Esophagus mucosa (tissue), 1 donor: ENCODE data around the gene KBTBD8. TPM values are rescaled to one million over a fixed set of nuclear protein-coding genes. Genes with fewer than 3 reads are reported as not detected.

Source experiments
- ATAC-seq: fragments of 200-7000 bp; cut with Tn5 transposase; one replicate; pipeline ENCODE4 v1.9.1; 2020
- total RNA-seq: library from RNA; stranded (reverse); gene quantifications from one replicate; pipeline ENCODE4 v1.2.4, GENCODE V29; 2023
- donor health status: DM: yes; HTN: yes; CAD: no.

KBTBD8 gene
- total RNA-seq, 1 donor from 2014 or later, result 2.2 TPM

DNA sequence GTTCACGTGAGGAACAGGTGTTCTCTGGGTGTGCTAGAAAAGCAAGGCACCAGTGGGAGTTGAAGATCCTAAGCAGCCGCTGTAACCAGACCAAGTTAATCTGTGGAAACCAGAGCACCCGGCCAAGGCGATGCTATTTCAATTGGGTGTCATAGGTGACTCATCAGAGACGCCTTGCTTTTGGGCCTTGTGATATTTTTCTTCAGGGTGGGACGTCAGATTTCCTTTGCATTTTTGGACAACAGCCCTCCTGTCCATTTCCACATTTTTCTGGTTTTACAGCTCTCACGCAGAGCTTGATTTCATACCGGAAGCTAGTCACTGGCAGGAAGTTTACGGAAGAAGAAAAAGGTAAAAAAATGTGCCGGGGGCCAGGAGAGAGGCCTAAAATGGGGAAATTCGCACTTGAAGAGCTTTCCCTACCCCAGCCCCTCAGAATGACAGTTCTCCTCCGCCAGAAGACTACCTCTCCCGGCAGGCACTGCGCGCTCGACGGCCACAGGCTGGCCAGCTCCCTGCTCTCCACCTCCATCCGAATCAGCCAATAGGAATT is 471 bp upstream of the KBTBD8 start:
- ATAC-seq, result no peak

DNA sequence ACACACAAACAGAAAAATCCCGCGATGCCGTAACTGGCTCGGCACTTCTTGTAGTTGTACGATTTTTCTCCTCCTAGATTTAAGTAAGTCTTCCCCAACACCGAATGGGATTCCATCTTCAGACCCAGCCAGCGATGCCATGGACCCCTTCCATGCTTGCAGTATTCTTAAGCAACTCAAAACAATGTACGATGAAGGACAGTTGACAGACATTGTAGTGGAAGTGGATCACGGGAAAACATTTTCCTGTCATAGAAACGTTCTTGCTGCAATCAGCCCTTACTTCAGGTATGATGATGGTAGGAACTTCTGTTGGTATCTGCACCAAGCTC is 763 bp downstream of the KBTBD8 start:
- ATAC-seq, result no peak

DNA sequence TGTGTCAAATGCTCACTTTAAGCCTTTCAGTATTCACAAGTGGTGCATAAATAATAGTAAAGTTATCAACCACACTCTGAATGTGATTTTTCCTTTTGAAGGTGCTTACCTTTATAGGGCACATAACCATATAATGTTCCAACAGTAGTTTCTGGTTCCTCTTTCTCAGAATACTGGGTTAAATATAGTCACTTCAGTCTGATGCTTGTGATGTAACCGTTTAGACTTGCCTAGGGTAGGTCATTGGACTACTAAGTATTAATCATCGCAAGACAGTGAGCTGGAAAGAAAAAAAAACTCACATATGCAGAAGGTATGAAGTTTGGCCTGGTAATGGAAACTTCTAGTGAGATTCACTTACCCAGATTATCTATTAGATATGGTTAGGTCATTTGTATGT is 1.9 kb downstream of the KBTBD8 start:
- peak; percentile 46 for ATAC-seq

GRCh38 chr3:67001086-67001861 is 3.2 kb downstream of the KBTBD8 start:
- no peak for ATAC-seq

DNA sequence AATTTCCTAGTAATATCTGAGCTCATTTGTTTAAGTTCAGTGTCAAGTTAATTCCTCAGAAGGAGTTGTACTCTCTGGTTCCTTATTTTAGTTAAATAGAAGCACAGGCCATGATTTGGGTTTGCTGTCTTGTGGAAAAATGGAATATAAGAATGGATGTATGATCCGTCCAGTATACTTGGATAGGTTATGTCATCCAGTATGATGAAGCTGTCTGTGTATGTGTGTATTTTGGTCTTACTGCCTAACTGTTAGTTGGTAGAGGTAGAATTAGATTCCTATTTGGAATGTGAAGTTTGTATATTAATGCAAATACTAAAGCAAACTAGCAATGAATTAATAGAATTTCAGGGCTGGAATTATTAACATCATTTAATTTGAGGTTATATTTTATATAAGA is 7.9 kb downstream of the KBTBD8 start:
- no peak for ATAC-seq

DNA sequence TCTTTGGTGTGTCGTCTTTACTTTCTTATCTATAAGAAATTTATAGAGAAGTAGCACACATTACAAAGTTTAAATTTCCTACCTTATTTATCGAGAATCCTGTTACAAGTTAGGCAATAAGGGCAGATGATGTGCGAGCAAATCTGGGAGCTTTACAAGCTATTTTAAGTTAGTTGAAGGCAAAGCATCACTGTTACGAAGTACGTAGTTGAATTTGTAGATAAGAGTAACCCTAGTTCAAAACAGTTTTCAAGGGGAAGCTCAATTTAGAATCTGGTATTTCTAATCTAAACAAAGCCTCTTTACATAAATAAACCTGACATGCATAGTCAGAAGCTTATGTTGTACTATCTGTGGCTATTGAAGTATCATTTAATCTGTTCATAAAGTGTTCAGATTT is 8.4 kb downstream of the KBTBD8 start:
- no peak for ATAC-seq

- ATAC-seq, result no peak
Observed at GRCh38 chr3:67008388-67008787, 10.3 kb downstream of the KBTBD8 start.

DNA sequence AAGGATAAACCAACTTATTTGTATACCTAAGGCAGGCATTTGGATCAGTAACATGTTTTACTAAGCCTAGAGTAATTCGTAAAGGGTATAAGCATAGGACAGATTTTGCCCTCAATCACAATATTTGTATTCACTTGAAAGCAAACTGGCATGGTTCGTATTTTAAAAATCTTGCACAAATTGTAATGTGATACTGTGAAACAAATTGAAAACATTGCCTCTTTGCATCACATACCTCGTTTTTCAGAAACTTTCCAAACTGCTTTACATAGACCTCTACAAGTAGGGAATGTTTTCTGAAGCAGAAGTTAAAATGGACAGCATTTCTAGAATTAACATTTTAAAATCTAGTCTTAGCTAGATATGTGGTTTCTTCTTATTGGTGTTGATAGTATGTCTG is 11.6 kb downstream of the KBTBD8 start:
- ATAC-seq, result no peak

- ATAC-seq, result no peak
Observed at GRCh38 chr3:67011414-67012131, 13.5 kb downstream of the KBTBD8 start.

- no peak for ATAC-seq
Observed at GRCh38 chr3:67012564-67012963, 14.5 kb downstream of the KBTBD8 start.

DNA sequence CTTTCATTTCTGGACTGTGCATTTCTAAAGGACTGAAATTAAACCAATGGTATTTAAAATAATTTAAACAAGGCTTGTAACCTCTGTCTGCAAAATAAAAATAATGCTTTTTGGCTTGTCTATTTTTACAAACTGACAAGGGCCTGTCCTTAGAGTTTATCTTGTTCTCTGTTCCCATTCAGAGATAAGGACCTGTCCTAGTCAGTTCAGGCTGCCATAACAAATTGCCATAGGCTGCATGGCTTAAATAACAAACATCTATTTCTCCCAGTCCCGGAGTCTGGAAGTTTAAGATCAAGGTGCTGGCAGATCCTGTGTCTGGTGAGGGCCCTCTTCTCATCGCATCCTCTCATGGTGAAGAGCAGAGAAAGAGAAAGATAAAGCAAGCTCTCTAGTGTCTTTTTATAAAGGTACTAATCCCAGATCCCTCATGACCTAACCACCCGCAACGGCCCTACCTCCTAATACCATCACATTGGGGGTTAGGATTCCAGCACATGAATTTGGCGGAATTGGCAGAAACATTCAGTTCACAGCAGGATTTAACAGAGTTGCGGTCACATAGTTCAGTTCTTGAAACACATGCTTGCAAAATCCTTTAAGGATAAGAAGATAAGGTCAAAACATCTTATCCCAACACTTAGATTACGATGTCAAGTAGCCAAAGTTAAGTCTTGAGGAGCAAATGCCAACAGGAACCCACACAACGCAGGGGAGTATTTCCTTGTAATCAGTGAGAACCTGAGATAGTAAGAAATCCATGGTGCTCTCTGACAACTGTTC is 17.8 kb downstream of the KBTBD8 start:
- ATAC-seq, result no peak

GRCh38 chr3:67016522-67017080 is 18.5 kb downstream of the KBTBD8 start:
- no peak for ATAC-seq

- no peak for ATAC-seq
Observed at GRCh38 chr3:67017211-67017610, 19.1 kb downstream of the KBTBD8 start.

- ATAC-seq, result peak; percentile 26
Observed at GRCh38 chr3:67018105-67018788, 20.1 kb downstream of the KBTBD8 start.

DNA sequence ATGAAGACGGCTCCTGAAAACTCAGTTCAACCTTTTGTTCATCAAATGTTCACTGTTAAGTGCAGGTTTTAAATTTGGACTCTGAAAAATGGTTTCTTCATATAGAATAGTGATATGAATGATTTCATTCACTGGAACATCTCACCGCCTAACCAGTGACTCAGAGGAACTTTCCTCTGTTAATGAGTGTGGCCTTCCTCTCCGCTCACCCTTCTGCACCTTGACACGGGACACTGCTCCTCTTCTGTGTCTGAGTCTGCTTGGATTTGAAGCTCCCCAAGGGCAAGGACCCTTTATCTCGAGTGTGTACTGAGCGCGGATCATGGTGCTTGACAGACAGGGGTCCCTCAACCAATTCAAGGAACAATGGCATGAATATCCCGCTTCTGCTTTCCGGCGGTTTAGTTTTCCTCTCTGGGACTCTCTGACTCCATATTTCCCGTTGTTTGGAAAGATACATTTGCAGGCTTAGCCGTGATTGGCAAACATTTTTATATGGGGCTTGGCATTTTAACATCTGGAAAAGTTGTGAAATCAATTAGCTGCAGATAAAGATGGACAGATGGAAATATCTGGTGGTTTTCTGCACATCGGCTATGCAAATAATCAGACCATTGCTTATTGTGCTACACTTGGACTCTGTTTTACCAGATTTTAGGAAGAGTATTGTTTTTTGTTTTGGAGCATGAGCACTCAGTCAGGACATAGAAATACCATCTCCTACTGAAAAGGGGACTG is 20.9 kb downstream of the KBTBD8 start:
- no peak for ATAC-seq

DNA sequence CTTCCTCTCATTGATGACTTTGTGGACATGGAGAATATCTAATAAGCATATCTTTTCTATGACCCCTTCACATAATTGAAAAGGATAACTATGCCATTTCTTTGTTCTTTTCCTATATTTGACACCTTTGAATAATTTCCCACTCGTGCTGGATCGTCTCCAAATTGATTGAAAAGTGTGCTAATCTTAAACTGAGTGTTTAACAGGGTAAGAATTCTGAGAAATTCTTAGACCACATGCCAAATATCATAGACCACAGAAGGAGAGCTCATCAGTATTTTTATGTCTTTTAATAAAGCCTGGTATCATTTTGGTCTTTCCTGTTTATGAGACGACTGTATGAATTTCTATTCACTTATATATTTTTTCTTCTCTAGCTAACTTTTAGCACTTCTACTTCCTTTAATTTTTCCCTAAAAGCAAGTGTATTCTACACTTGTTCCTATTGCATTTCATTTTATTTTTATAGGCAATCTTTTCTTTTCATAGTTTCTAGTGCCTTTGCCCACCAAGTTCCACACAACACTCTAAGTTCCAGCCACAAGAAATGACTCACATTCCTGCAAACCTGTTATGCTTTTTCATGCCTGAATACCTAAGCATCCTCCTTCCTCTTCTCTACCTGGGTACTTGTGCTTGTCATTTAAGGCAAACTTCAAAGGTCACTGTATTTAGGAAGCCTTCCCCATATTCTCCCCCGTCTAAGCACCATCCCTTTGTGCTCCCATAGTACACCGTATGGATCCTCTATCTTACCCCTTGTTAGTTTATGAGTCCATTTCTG is 30.1 kb downstream of the KBTBD8 start:
- no peak for ATAC-seq

- no peak for ATAC-seq
Observed at GRCh38 chr3:67030785-67031740, 33.0 kb downstream of the KBTBD8 start.

- no peak for ATAC-seq
Observed at GRCh38 chr3:67031986-67032385, 33.9 kb downstream of the KBTBD8 start.

GRCh38 chr3:67033079-67033478 is 35.0 kb downstream of the KBTBD8 start:
- ATAC-seq, result no peak

- no peak for ATAC-seq
Observed at GRCh38 chr3:67034371-67034770, 36.3 kb downstream of the KBTBD8 start.
